ENCODE results near the gene PTPRG. TPM values are rescaled to one million over a fixed set of nuclear protein-coding genes. Genes with fewer than 3 reads are reported as not detected.
A peak's percentile ranks its signal among the peaks of the same experiment; 100 is the strongest.

Gene PTPRG
- total and polyA plus RNA-seq, 8 donors, result 50.9 to 88.4 (median 54.4) TPM

GRCh38 chr3:61531528-61531927, 29.8 kb upstream of the PTPRG start:
- Histone ChIP-seq H3K27me3 (no peaks in the 10 kb centered on the region), H3K36me3 (no peaks in the 10 kb centered on the region), H3K9me3 (no peaks in the 10 kb centered on the region), H3K4me3 (no peak overlapping the region), H3K27ac (no peak overlapping the region), H3K4me1 (no peaks in the 10 kb centered on the region)
- no peak for ATAC-seq
- TF ChIP-seq CTCF (IDR thresholded peaks at IDR 0.05), result no peak
- intact Hi-C loops (cut with DNase I), result no loop called here
- no peak for DNase-seq

- H3K4me3 ChIP-seq, result no peak overlapping the region
- H3K27me3 ChIP-seq, result no peaks in the 10 kb centered on the region
- no peak overlapping the region for H3K27ac ChIP-seq
- no peaks in the 10 kb centered on the region for H3K36me3 ChIP-seq
- intact Hi-C loops (cut with DNase I), result no loop called here
- H3K9me3 ChIP-seq, result no peaks in the 10 kb centered on the region
- H3K4me1 ChIP-seq, result peaks cover 4 to 8% of the 10 kb centered on the region in 2 donors
- DNase-seq (no peak), ATAC-seq (no peak)
- TF ChIP-seq CTCF (IDR thresholded peaks at IDR 0.05), result no peak
Measured at GRCh38 chr3:61532739-61533500, 28.5 kb upstream of the PTPRG start.

GRCh38 chr3:61535826-61536225, 25.5 kb upstream of the PTPRG start:
- intact Hi-C loops (cut with DNase I), result no loop called here
- Histone ChIP-seq H3K4me1 (peaks cover 4 to 8% of the 10 kb centered on the region in 2 donors), H3K27ac (no peak overlapping the region), H3K9me3 (no peaks in the 10 kb centered on the region), H3K36me3 (no peaks in the 10 kb centered on the region), H3K27me3 (no peaks in the 10 kb centered on the region), H3K4me3 (no peak overlapping the region)
- DNase-seq, result no peak
- ATAC-seq, result no peak
- TF ChIP-seq CTCF (IDR thresholded peaks at IDR 0.05), result no peak

- H3K27ac ChIP-seq, result no peak overlapping the region
- no peak for TF ChIP-seq CTCF (IDR thresholded peaks at IDR 0.05)
- DNase-seq, result peak in 1 of 4 donors; percentile 30
Measured at GRCh38 chr3:61537366-61537765, 24.0 kb upstream of the PTPRG start.

GRCh38 chr3:61538486-61538885, 22.9 kb upstream of the PTPRG start:
- H3K27ac ChIP-seq, result no peak overlapping the region
- ATAC-seq, result no peak
- peaks cover 4 to 8% of the 10 kb centered on the region in 2 donors for H3K4me1 ChIP-seq
- no peaks in the 10 kb centered on the region for H3K36me3 ChIP-seq
- H3K27me3 ChIP-seq, result no peaks in the 10 kb centered on the region
- H3K4me3 ChIP-seq, result no peak overlapping the region
- no peak for TF ChIP-seq CTCF (IDR thresholded peaks at IDR 0.05)
- DNase-seq, result no peak
- intact Hi-C loops (cut with DNase I), result no loop called here
- H3K9me3 ChIP-seq, result no peaks in the 10 kb centered on the region

More at GRCh38 chr3:61537366-61537765, 24.0 kb upstream of the PTPRG start:
- intact Hi-C loops (cut with DNase I), result no loop called here
- ATAC-seq, result peak; percentile 79
- Histone ChIP-seq H3K27me3 (no peaks in the 10 kb centered on the region), H3K36me3 (no peaks in the 10 kb centered on the region), H3K4me3 (no peak overlapping the region), H3K4me1 (peaks cover 4 to 8% of the 10 kb centered on the region in 2 donors), H3K9me3 (no peaks in the 10 kb centered on the region)

Measured in left lung (tissue), 10 donors.